HCT116 (cell line): Measurements from ENCODE around the gene CGB7. TPM values are rescaled to one million over a fixed set of nuclear protein-coding genes. Genes with fewer than 3 reads are reported as not detected.
A peak's percentile ranks its signal among the peaks of the same experiment; 100 is the strongest.
"Not testable (repeated sequence)": the region's sequence is repeated elsewhere in the genome, so short reads cannot be mapped to it uniquely, and the experiment has no call there.

Experiments used
- ATAC-seq: fragments of 200-7000 bp; cut with Tn5 transposase; 2 replicates; pipeline ENCODE4 v1.9.1; 2020; ENCODE audit warnings: mild to moderate bottlenecking, moderate library complexity
- BruUV-seq: library from RNA; stranded (reverse); fragments of 400-500 nt; replicated peaks from 2 replicates; lab custom pipeline; 2021; lab: Mats Ljungman, UMichigan
- CTCF ChIA-PET: fragments of 300-600 bp; sonication (Branson Sonifier 250); formaldehyde crosslinking; loops from one replicate; lab custom pipeline; 2021; ENCODE audit warnings: antibody characterized with exemption; lab: Charles Lee
- POLR2A ChIA-PET: fragments of 300-600, 350-600 bp; sonication (Branson Sonifier 250); formaldehyde crosslinking; loops from one replicate; lab custom pipeline; 2021; ENCODE audit warnings: antibody characterized with exemption; lab: Charles Lee
- RAD21 ChIA-PET, 2 experiments: fragments of 300-600 bp; sonication (Branson Sonifier 250); formaldehyde crosslinking; loops; one replicate each; lab custom pipeline; 2023; ENCODE audit warnings: low total read pairs in 2 of 2; ENCODE audit not compliant: uncharacterized antibody in 2 of 2, unreplicated experiment in 2 of 2, low non-redundant PET in 1 of 2; lab: Charles Lee
- DNase-seq: peaks from one replicate; pipeline ENCODE4 v3.0.0-alpha.2; 2010; ENCODE audit warnings: low read depth, low spot score
- H2AFZ ChIP-seq: fragments of 200-600 bp; shearing (Covaris generic), sonication (generic); 2 replicates; pipeline ENCODE4 v1.6.1; 2017; ENCODE audit warnings: low read depth, mixed run types, mixed read lengths, antibody characterized with exemption, low read length; ENCODE audit not compliant: poor library complexity, severe bottlenecking
- H3K27ac ChIP-seq: 2 replicates; pipeline ENCODE4 v1.5.1; 2012; ENCODE audit warnings: low read depth, low read length
- H3K27me3 ChIP-seq: fragments of 200-600 bp; sonication (generic); 2 replicates; pipeline ENCODE4 v1.6.1; 2016; ENCODE audit warnings: mixed run types, low read length, mixed read lengths; ENCODE audit not compliant: insufficient read depth
- H3K36me3 ChIP-seq, 2 experiments: fragments of 200-500 bp in 1 of 2; fragments of 200-600 bp in 1 of 2; sonication (Bioruptor generic) in 1 of 2; sonication (generic) in 1 of 2; 2 replicates each; pipeline versions ENCODE4 v1.5.1 to v1.6.1; 2014 to 2016; ENCODE audit warnings: low read length in 2 of 2, inconsistent platforms in 1 of 2, mixed read lengths in 1 of 2, mixed run types in 1 of 2; ENCODE audit not compliant: insufficient read depth in 2 of 2, control insufficient read depth in 1 of 2
- H3K4me1 ChIP-seq, 2 experiments: fragments of 200-600 bp in 1 of 2; sonication (generic) in 1 of 2; 2 replicates each; pipeline versions ENCODE4 v1.5.1 to v1.6.1; 2012 to 2017; ENCODE audit warnings: low read length in 2 of 2, inconsistent platforms in 1 of 2, mild to moderate bottlenecking in 1 of 2, mixed read lengths in 1 of 2, mixed run types in 1 of 2, moderate library complexity in 1 of 2; ENCODE audit not compliant: insufficient read depth in 2 of 2, control insufficient read depth in 1 of 2
- H3K4me2 ChIP-seq: fragments of 200-600 bp; sonication (generic); 2 replicates; pipeline ENCODE4 v1.6.1; 2017; ENCODE audit warnings: mixed run types, low read length, mixed read lengths
- H3K4me3 ChIP-seq, 2 experiments: fragments of 200-600 bp in 1 of 2; sonication (generic) in 1 of 2; replicated peaks in 1 of 2; 2 replicates each; pipeline ENCODE4 v1.5.1; 2011 to 2016; ENCODE audit warnings: low read length in 2 of 2, control low read depth in 1 of 2, low read depth in 1 of 2, mild to moderate bottlenecking in 1 of 2, mixed read lengths in 1 of 2, mixed run types in 1 of 2
- H3K79me2 ChIP-seq: fragments of 200-600 bp; sonication (generic); 2 replicates; pipeline ENCODE4 v1.6.1; 2017; ENCODE audit warnings: mild to moderate bottlenecking, mixed run types, low read length, moderate library complexity, mixed read lengths; ENCODE audit not compliant: insufficient read depth
- H3K9ac ChIP-seq: fragments of 200-600 bp; sonication (generic); 2 replicates; pipeline ENCODE4 v1.6.1; 2016; ENCODE audit warnings: low read length, mixed read lengths
- H3K9me2 ChIP-seq: fragments of 200-600 bp; sonication (generic), shearing (Covaris generic); 2 replicates; pipeline ENCODE4 v1.6.1; 2017; ENCODE audit warnings: mixed run types, mild to moderate bottlenecking, moderate library complexity; ENCODE audit not compliant: insufficient read depth
- H3K9me3 ChIP-seq, 2 experiments: fragments of 200-500 bp in 1 of 2; fragments of 200-600 bp in 1 of 2; sonication (Bioruptor generic) in 1 of 2; sonication (generic) in 1 of 2; 2 replicates each; pipeline ENCODE4 v1.6.1; 2014 to 2017; ENCODE audit warnings: low read length in 2 of 2, mixed read lengths in 2 of 2, inconsistent platforms in 1 of 2, low read depth in 1 of 2, mild to moderate bottlenecking in 1 of 2, mixed run types in 1 of 2, moderate library complexity in 1 of 2; ENCODE audit not compliant: control insufficient read depth in 1 of 2, insufficient read depth in 1 of 2
- H4K20me1 ChIP-seq: fragments of 200-600 bp; sonication (generic), shearing (Covaris generic); 2 replicates; pipeline ENCODE4 v1.6.1; 2017; ENCODE audit warnings: mixed run types, mild to moderate bottlenecking, moderate library complexity; ENCODE audit not compliant: insufficient read depth
- CBX3 ChIP-seq: IDR thresholded peaks from 2 replicates; pipeline ENCODE4 v1.6.1; 2012; ENCODE audit warnings: low read depth
- EZH2phosphoT487 ChIP-seq: fragments of 200-600 bp; IDR thresholded peaks from 2 replicates; pipeline ENCODE4 v1.6.1; 2018; ENCODE audit warnings: antibody characterized with exemption, borderline replicate concordance
- RAD21 ChIP-seq: IDR thresholded peaks from 2 replicates; pipeline ENCODE4 v1.6.1; 2012; ENCODE audit warnings: low read depth, mild to moderate bottlenecking
- TCF7L2 ChIP-seq: IDR thresholded peaks from 2 replicates; pipeline ENCODE4 v1.7.0; 2011; ENCODE audit warnings: borderline replicate concordance, inconsistent platforms; ENCODE audit not compliant: insufficient read depth, insufficient read length; ENCODE audit errors: extremely low read depth
- YY1 ChIP-seq: IDR thresholded peaks from 2 replicates; pipeline ENCODE4 v1.6.1; 2011; ENCODE audit warnings: low read length, low read depth, moderate library complexity, mild to moderate bottlenecking; ENCODE audit not compliant: insufficient replicate concordance; ENCODE audit errors: extremely low read depth
- ZFX ChIP-seq: fragments of 450-650 bp; IDR thresholded peaks from 2 replicates; pipeline ENCODE4 v1.6.1; 2017
- ZNF274 ChIP-seq: fragments of 200-500 bp; sonication (Bioruptor generic); IDR thresholded peaks from 2 replicates; pipeline ENCODE4 v1.6.1; 2014; ENCODE audit warnings: mild to moderate bottlenecking, low read depth, low read length, inconsistent platforms
- intact Hi-C: fragments of 100-400 bp; cut with micrococcal nuclease; formaldehyde crosslinking; loops from 2 replicates; pipeline ENCODE4 v1.10.0; 2022
- total RNA-seq: library from RNA; stranded (reverse); gene quantifications from one replicate; pipeline ENCODE4 v1.2.1, GENCODE V29; 2021; ENCODE audit not compliant: unreplicated experiment
- TF ChIP-seq, protein P1 (sequence below): IDR thresholded peaks from 2 replicates; pipeline ENCODE4 v1.6.1; 2012; ENCODE audit warnings: low read depth
- TF ChIP-seq, protein P2 (sequence below): IDR thresholded peaks from 2 replicates; pipeline ENCODE4 v1.6.1; 2012
- TF ChIP-seq, protein P3 (sequence below): IDR thresholded peaks from 2 replicates; pipeline ENCODE4 v1.6.1; 2011; ENCODE audit warnings: mild to moderate bottlenecking, low read length, moderate library complexity; ENCODE audit not compliant: insufficient replicate concordance; ENCODE audit errors: extremely low read depth

The CGB7 gene
- total RNA-seq, 1 experiment from 2014 or later: 5.4 TPM

GRCh38 chr19:49042177-49042576 is 15.4 kb downstream of the CGB7 start (continued):
- TF ChIP-seq, protein P1, sequence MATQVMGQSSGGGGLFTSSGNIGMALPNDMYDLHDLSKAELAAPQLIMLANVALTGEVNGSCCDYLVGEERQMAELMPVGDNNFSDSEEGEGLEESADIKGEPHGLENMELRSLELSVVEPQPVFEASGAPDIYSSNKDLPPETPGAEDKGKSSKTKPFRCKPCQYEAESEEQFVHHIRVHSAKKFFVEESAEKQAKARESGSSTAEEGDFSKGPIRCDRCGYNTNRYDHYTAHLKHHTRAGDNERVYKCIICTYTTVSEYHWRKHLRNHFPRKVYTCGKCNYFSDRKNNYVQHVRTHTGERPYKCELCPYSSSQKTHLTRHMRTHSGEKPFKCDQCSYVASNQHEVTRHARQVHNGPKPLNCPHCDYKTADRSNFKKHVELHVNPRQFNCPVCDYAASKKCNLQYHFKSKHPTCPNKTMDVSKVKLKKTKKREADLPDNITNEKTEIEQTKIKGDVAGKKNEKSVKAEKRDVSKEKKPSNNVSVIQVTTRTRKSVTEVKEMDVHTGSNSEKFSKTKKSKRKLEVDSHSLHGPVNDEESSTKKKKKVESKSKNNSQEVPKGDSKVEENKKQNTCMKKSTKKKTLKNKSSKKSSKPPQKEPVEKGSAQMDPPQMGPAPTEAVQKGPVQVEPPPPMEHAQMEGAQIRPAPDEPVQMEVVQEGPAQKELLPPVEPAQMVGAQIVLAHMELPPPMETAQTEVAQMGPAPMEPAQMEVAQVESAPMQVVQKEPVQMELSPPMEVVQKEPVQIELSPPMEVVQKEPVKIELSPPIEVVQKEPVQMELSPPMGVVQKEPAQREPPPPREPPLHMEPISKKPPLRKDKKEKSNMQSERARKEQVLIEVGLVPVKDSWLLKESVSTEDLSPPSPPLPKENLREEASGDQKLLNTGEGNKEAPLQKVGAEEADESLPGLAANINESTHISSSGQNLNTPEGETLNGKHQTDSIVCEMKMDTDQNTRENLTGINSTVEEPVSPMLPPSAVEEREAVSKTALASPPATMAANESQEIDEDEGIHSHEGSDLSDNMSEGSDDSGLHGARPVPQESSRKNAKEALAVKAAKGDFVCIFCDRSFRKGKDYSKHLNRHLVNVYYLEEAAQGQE: no peak
- TF ChIP-seq TCF7L2 (no peak), ZFX (no peak), RAD21 (no peak), EZH2phosphoT487 (no peak), YY1 (no peak), ZNF274 (no peak), CBX3 (no peak)
- TF ChIP-seq, protein P2, sequence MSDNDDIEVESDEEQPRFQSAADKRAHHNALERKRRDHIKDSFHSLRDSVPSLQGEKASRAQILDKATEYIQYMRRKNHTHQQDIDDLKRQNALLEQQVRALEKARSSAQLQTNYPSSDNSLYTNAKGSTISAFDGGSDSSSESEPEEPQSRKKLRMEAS: peak; percentile 59
- TF ChIP-seq, protein P3, sequence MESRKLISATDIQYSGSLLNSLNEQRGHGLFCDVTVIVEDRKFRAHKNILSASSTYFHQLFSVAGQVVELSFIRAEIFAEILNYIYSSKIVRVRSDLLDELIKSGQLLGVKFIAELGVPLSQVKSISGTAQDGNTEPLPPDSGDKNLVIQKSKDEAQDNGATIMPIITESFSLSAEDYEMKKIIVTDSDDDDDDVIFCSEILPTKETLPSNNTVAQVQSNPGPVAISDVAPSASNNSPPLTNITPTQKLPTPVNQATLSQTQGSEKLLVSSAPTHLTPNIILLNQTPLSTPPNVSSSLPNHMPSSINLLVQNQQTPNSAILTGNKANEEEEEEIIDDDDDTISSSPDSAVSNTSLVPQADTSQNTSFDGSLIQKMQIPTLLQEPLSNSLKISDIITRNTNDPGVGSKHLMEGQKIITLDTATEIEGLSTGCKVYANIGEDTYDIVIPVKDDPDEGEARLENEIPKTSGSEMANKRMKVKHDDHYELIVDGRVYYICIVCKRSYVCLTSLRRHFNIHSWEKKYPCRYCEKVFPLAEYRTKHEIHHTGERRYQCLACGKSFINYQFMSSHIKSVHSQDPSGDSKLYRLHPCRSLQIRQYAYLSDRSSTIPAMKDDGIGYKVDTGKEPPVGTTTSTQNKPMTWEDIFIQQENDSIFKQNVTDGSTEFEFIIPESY: no peak
- TF ChIP-seq, all 23 proteins: peak for 5

GRCh38 chr19:49039736-49040135 is 17.8 kb downstream of the CGB7 start:
- POLR2A ChIA-PET, H3K9me2 ChIP-seq, H2AFZ ChIP-seq, H3K27me3 ChIP-seq, H4K20me1 ChIP-seq, H3K36me3 ChIP-seq, H3K79me2 ChIP-seq, H3K9me3 ChIP-seq, ATAC-seq, H3K4me2 ChIP-seq, CTCF ChIA-PET, RAD21 ChIA-PET, intact Hi-C loops, H3K4me3 ChIP-seq, H3K27ac ChIP-seq, DNase-seq, H3K9ac ChIP-seq, BruUV-seq: not testable (repeated sequence)
- H3K4me1 ChIP-seq: peaks cover 25 to 45% of the 10 kb centered on the region in 2 experiments
